PC-3 (cell line): Measurements from ENCODE around the gene SLC41A3. TPM values are rescaled to one million over a fixed set of nuclear protein-coding genes. Genes with fewer than 3 reads are reported as not detected.
A peak's percentile ranks its signal among the peaks of the same experiment; 100 is the strongest.

Experiments used
- ATAC-seq: fragments of 200-7000 bp; cut with Tn5 transposase; 2 replicates; pipeline ENCODE4 v1.9.1; 2020; ENCODE audit warnings: mild to moderate bottlenecking, moderate library complexity
- Bru-seq: library from RNA; stranded (reverse); fragments of 400-500 nt; gene quantifications from one replicate; lab custom pipeline; 2021; lab: Mats Ljungman, UMichigan
- BruChase-seq, 2 experiments: library from RNA; stranded (reverse); fragments of 400-500 nt; gene quantifications; one replicate each; lab custom pipeline; 2021; lab: Mats Ljungman, UMichigan
- BruUV-seq: library from RNA; stranded (reverse); fragments of 400-500 nt; replicated peaks from 2 replicates; lab custom pipeline; 2021; lab: Mats Ljungman, UMichigan
- CTCF ChIA-PET: fragments of 300-600 bp; sonication (Branson Sonifier 250); formaldehyde crosslinking; loops from one replicate; lab custom pipeline; 2022; ENCODE audit warnings: antibody characterized with exemption; lab: Charles Lee
- POLR2A ChIA-PET: fragments of 300-600 bp; sonication (Branson Sonifier 250); formaldehyde crosslinking; loops from one replicate; lab custom pipeline; 2022; ENCODE audit warnings: antibody characterized with exemption; ENCODE audit not compliant: unreplicated experiment; lab: Charles Lee
- DNase-seq: peaks from one replicate; pipeline ENCODE4 v3.0.0-alpha.2; 2015
- H2AFZ ChIP-seq: fragments of 300-600 bp; sonication (generic); 2 replicates; pipeline ENCODE4 v1.6.0; 2016; ENCODE audit warnings: antibody characterized with exemption, low read length
- H3F3A ChIP-seq: fragments of 300-600 bp; sonication (generic); one replicate; pipeline ENCODE4 v1.6.0; 2017; ENCODE audit warnings: antibody characterized with exemption, low read length, control low read depth, mild to moderate bottlenecking; ENCODE audit not compliant: unreplicated experiment
- H3K27ac ChIP-seq: fragments of 300-600 bp; sonication (generic); 2 replicates; pipeline ENCODE4 v1.5.1; 2016; ENCODE audit warnings: mild to moderate bottlenecking, low read length
- H3K27me3 ChIP-seq: fragments of 300-600 bp; sonication (generic); 2 replicates; pipeline ENCODE4 v1.6.1; 2016; ENCODE audit warnings: low read length, mixed read lengths
- H3K36me3 ChIP-seq: fragments of 300-600 bp; sonication (generic); 2 replicates; pipeline ENCODE4 v1.6.1; 2016; ENCODE audit warnings: low read depth, mixed run types, low read length, mixed read lengths
- H3K4me1 ChIP-seq: fragments of 300-600 bp; sonication (generic); 2 replicates; pipeline ENCODE4 v1.5.1; 2016; ENCODE audit warnings: low read length; ENCODE audit not compliant: insufficient read depth
- H3K4me2 ChIP-seq: fragments of 300-600 bp; sonication (generic); 2 replicates; pipeline ENCODE4 v1.6.0; 2016; ENCODE audit warnings: low read length
- H3K4me3 ChIP-seq: fragments of 300-600 bp; sonication (generic); 2 replicates; pipeline ENCODE4 v1.5.1; 2016; ENCODE audit warnings: mild to moderate bottlenecking, low read length, mixed read lengths
- H3K79me2 ChIP-seq: fragments of 300-600 bp; sonication (generic); 2 replicates; pipeline ENCODE4 v1.6.1; 2017; ENCODE audit warnings: low read length, mixed read lengths
- H3K9ac ChIP-seq: fragments of 300-600 bp; sonication (generic); 2 replicates; pipeline ENCODE4 v1.6.0; 2016; ENCODE audit warnings: mild to moderate bottlenecking, low read length
- H3K9me2 ChIP-seq: fragments of 300-600 bp; sonication (generic); replicated peaks from 2 replicates; pipeline ENCODE4 v1.6.1; 2016; ENCODE audit warnings: mixed run types, low read length, mixed read lengths
- H3K9me3 ChIP-seq: fragments of 300-600 bp; sonication (generic); 2 replicates; pipeline ENCODE4 v1.6.1; 2016; ENCODE audit warnings: low read length, mixed read lengths
- H4K20me1 ChIP-seq: fragments of 300-600 bp; sonication (generic); 2 replicates; pipeline ENCODE4 v1.6.1; 2016; ENCODE audit warnings: low read length, mixed read lengths
- EZH2 ChIP-seq: fragments of 300-600 bp; sonication (generic); IDR thresholded peaks from one replicate; pipeline ENCODE4 v1.6.1; 2017; ENCODE audit warnings: antibody characterized with exemption, mild to moderate bottlenecking, low read length; ENCODE audit not compliant: unreplicated experiment
- EZH2phosphoT487 ChIP-seq: fragments of 300-600 bp; sonication (generic); IDR thresholded peaks from 2 replicates; pipeline ENCODE4 v1.6.1; 2018; ENCODE audit warnings: mild to moderate bottlenecking, antibody characterized with exemption, low read length, borderline replicate concordance
- intact Hi-C: fragments of 100-400 bp; cut with micrococcal nuclease; formaldehyde crosslinking; loops from 2 replicates; pipeline ENCODE4 v1.9.0; 2023
- long read RNA-seq: library from polyadenylated mRNA; unstranded; transcript quantifications from one replicate; pipeline ENCODE4 v2.0.0, GENCODE V29; 2021; ENCODE audit not compliant: unreplicated experiment
- total RNA-seq: library from RNA; depleted of rRNA; stranded (reverse); fragments of >200 nt; gene quantifications from 2 replicates; pipeline ENCODE4 v1.2.3, GENCODE V29; 2014; rRNA removed
- TF ChIP-seq, protein P1 (sequence below): fragments of 300-600 bp; sonication (generic); conservative IDR thresholded peaks from 2 replicates; pipeline ENCODE4 v1.5.1; 2017; ENCODE audit warnings: antibody characterized with exemption, low read depth, mild to moderate bottlenecking, low read length

SLC41A3 gene
- total RNA-seq, result 29.8 and 30.4 TPM in 2 replicates
- percentile 44 among the genes with signal in this experiment for Bru-seq, nascent RNA
- percentile 39 among the genes with signal in this experiment for BruChase-seq, experiment 1, labeled RNA remaining after a 6-hour chase
- BruChase-seq, experiment 2, labeled RNA remaining after a 2-hour chase, result percentile 41 among the genes with signal in this experiment
- long read RNA-seq, transcript SLC41A3-203 (11 exons, 2,169 nt), result major isoform, 7 of 26 reads
- long read RNA-seq, partial matches to known transcripts, result 11 of 26 reads
- long read RNA-seq, other reads (novel, unspliced or antisense), result 7 of 26 reads

DNA sequence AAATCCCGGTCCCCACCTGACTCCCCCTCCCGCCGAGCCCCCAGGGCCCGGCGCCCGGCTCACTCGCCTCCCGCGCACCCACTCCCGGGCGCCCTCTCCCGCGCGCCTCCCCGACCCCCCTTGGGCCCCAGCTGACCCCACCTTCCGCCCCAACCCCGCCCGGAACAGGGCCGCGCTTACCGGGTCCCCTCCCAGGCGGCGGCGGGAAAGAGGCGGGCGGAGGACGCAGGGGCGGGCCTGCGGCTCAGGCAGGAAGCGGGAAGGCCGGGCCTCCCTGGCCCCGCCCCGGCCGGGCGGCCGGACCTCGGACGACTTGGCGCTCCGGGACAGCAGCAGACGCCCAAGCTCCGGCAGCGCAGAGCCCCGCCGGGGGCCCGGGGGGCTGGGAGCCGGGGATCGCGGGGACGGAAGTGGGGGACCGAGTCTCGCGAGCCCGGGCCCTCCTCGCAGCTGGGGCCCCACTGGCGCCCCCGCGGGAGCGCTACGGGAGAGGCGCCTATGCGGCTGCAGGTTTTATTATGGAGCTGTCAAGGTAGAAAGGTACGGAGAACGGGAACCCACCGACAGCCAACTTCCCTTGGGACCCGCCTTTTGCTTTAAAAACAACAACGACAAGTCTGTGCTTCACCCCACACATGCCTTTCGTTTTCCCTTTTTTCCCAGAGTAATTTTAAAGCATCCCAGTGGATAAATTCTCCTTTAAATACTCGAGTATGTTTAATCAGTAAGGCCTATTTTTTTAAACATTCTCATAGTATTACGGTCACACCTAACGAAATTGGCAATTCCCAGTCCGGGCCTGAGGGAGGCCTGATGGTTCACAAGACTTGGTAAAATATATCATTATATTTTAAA, at the start of gene SLC41A3:
SLC41A3 (minus strand) TSS at position 212 of the 855 bp plus-strand sequence. CDS start 15,905 bp downstream, outside the sequence.
- Histone ChIP-seq H3K36me3 (no peaks in the 10 kb centered on the region; the same call in 1 of the 2 replicates), H3K9ac (peak within 1 kb of the TSS; percentile 61), H3K4me3 (peak within 1 kb of the TSS; percentile 73), H3K79me2 (no peaks in the 10 kb centered on the region), H3K9me3 (0 out of 2 replicates have a peak, but pooled peaks cover 4% of the 10 kb centered on the region), H3K9me2 (no peaks in the 10 kb centered on the region), H2AFZ (peak within 1 kb of the TSS; percentile 74), H3K4me1 (peaks cover 11% of the 10 kb centered on the region), H3K4me2 (peak within 1 kb of the TSS; percentile 96), H4K20me1 (no peaks in the 10 kb centered on the region), H3K27ac (no peak within 1 kb of the TSS), H3K27me3 (no peaks in the 10 kb centered on the region), H3F3A (no peaks in the 10 kb centered on the region)
- DNase-seq (peak; percentile 73), ATAC-seq (peak; percentile 88)
- ChIA-PET POLR2A (interaction anchor here (0.6 kb wide), 1 partner anchor 95 kb away, joined by 4 read pairs; no protein-coding TSS in a partner anchor), CTCF (no interaction called here)
- TF ChIP-seq EZH2phosphoT487, result no peak
- TF ChIP-seq, protein P1, sequence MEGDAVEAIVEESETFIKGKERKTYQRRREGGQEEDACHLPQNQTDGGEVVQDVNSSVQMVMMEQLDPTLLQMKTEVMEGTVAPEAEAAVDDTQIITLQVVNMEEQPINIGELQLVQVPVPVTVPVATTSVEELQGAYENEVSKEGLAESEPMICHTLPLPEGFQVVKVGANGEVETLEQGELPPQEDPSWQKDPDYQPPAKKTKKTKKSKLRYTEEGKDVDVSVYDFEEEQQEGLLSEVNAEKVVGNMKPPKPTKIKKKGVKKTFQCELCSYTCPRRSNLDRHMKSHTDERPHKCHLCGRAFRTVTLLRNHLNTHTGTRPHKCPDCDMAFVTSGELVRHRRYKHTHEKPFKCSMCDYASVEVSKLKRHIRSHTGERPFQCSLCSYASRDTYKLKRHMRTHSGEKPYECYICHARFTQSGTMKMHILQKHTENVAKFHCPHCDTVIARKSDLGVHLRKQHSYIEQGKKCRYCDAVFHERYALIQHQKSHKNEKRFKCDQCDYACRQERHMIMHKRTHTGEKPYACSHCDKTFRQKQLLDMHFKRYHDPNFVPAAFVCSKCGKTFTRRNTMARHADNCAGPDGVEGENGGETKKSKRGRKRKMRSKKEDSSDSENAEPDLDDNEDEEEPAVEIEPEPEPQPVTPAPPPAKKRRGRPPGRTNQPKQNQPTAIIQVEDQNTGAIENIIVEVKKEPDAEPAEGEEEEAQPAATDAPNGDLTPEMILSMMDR, result peak; percentile 32; the same call in 1 of the 2 replicates
- no TSS peak for BruUV-seq
- intact Hi-C loops, result loop anchor here (5.0 kb wide), 1 partner anchor 157 kb away; no protein-coding TSS in a partner anchor

DNA sequence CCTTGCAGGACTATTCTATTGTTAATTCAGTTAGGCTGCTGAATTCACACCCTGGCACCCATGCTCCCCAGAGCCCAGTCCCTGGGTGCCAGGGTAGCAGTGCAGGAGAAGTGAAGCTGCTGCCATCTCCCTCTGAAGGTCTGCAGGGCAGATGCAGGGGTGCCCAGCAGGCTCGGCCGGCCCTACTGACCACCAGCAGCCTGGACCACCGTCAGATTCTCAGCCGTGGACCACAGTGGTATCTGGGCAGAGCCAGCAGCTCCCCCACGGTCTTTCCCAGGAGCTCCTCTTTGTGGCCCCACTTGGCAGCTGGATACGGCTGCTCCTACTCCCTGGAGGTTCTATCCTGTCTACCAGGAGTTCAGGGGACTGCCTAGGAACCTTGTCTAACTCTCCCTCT, 49.7 kb upstream of the SLC41A3 start:
- Histone ChIP-seq H2AFZ (no peak overlapping the region), H3K27me3 (peaks cover 5% of the 10 kb centered on the region; the same call in 1 of the 2 replicates), H3F3A (no peaks in the 10 kb centered on the region), H3K4me1 (peaks cover 12% of the 10 kb centered on the region), H3K4me2 (no peak overlapping the region), H3K9me2 (no peaks in the 10 kb centered on the region), H3K79me2 (no peaks in the 10 kb centered on the region), H3K36me3 (no peaks in the 10 kb centered on the region), H3K9ac (no peak overlapping the region), H4K20me1 (no peaks in the 10 kb centered on the region), H3K4me3 (no peak overlapping the region), H3K27ac (no peak overlapping the region), H3K9me3 (no peaks in the 10 kb centered on the region)
- BruUV-seq, result no TSS peak
- DNase-seq, result no peak
- TF ChIP-seq EZH2phosphoT487 (no peak), EZH2 (no peak)
- TF ChIP-seq, protein P1, result no peak
- intact Hi-C loops, result loop anchor here (1.0 kb wide), 1 partner anchor 256 kb away; no protein-coding TSS in a partner anchor
- CTCF ChIA-PET, result no interaction called here
- POLR2A ChIA-PET, result no interaction called here
- no peak for ATAC-seq
